ENCODE results near the gene KSR1. TPM values are rescaled to one million over a fixed set of nuclear protein-coding genes. Genes with fewer than 3 reads are reported as not detected.
A peak's percentile ranks its signal among the peaks of the same experiment; 100 is the strongest.

Gene KSR1
- total and polyA plus RNA-seq, 2 of the 4 experiments (the other 2 are of a cell fraction): 12.5 to 21.9 TPM

DNA sequence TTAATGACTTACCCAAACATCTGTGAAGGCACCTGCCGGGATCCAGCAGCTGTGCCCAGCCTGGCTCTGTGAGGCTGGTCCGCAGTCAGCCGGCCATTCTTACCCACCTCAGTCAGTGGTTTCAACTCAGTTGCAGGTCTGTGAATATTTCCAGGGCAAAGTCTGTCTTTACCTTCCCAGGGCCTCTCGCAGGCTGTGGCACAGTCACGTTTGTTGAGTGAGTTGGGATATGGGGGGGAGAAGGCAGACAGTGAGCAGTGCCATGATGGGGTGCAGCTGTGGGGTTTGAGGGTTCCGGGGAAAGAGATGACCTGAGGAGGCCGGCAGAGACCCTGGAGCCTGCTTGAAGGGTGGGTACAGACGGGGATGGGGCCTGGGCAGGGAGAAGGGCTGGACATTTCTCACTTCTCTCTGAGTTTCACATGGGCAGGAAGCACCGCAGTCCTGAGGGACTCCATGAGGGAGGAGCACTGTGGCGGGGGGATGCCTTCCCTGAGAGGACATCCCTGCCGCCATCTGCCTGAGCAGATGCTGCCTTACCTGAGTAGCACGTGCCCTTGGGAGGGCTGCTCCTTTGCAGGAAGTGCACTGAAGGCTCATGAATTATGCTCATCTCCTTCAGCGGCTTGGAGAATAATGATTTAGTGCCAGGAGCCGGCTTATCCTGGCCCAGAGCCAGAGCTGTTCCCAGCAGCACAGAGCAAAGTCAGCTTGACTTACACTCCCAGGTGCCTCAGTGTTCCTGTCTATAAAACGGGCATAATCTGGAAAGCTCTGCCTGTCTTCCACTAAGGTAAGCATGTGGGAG, 48.1 kb downstream of the KSR1 start:
- no peaks in the 10 kb centered on the region for H3K27me3 ChIP-seq (ENCODE audit: control insufficient read depth, insufficient read depth, low read length)
- peak overlapping the region; percentile 83 for H2AK5ac ChIP-seq (ENCODE audit: low read depth, low read length)
- H2AFZ ChIP-seq (replicated peaks; ENCODE audit: low read length, poor library complexity): no peak overlapping the region
- in situ Hi-C loops (cut with MboI; ENCODE audit: low sequenced_read_pairs): no loop called here
- dilution Hi-C loops (cut with HindIII; ENCODE audit: low sequenced_read_pairs, unreplicated experiment): no loop called here
- H3K27ac ChIP-seq (ENCODE audit: insufficient read depth, low read length): 0 out of 2 replicates have a peak overlapping the region, but pooled peaks have one; percentile 6
- peaks cover 30% of the 10 kb centered on the region for H3K4me1 ChIP-seq (ENCODE audit: control insufficient read depth, insufficient read depth, low read length)
- H2BK5ac ChIP-seq (ENCODE audit: low read depth, low read length, poor library complexity, severe bottlenecking): peak overlapping the region; percentile 1
- peaks cover 66% of the 10 kb centered on the region for H4K20me1 ChIP-seq (ENCODE audit: insufficient read depth, low read length)
- intact Hi-C loops (cut with micrococcal nuclease): loop anchor here (5.0 kb wide), 1 partner anchor 38 kb away; no protein-coding TSS in a partner anchor
- no TSS peak for BruUV-seq (replicated peaks)
- ChIA-PET CTCF (no interaction called here), POLR2A (ENCODE audit: unreplicated experiment) (no interaction called here)
- no peak for ATAC-seq (ENCODE audit: low read depth)
- 0 out of 2 replicates have a peak overlapping the region, but pooled peaks have one; percentile 35 for H3K14ac ChIP-seq (replicated peaks; ENCODE audit: low read depth, low read length)
- peak overlapping the region; percentile 62 for H2AK9ac ChIP-seq (replicated peaks; ENCODE audit: low read depth, low read length, poor library complexity)
- no peak for DNase-seq
- no peak overlapping the region for H3K9ac ChIP-seq (ENCODE audit: low read depth, low read length)
- H2BK15ac ChIP-seq (ENCODE audit: low read depth, low read length): no peak overlapping the region
- no peak overlapping the region for H4K8ac ChIP-seq (ENCODE audit: low read depth in 2 of 2, low read length in 2 of 2)
- peak overlapping the region; percentile 33; the same call in 1 of the 2 replicates for H3K18ac ChIP-seq (ENCODE audit: low read depth, low read length)
- H3K9me1 ChIP-seq (ENCODE audit: insufficient read depth, low read length): peaks cover 36% of the 10 kb centered on the region
- H3K23ac ChIP-seq (ENCODE audit: low read depth, low read length): no peak overlapping the region
- peaks cover 45 to 85% of the 10 kb centered on the region in 2 experiments for H3K79me1 ChIP-seq (ENCODE audit: low read depth in 1 of 2, low read length in 2 of 2)
- H4K91ac ChIP-seq (ENCODE audit: insufficient read depth, low read depth, low read length): peak overlapping the region; percentile 6; the same call in 1 of the 2 replicates
- no peaks in the 10 kb centered on the region for H3K9me3 ChIP-seq (ENCODE audit: control insufficient read depth, insufficient read depth, low read length)
- WGBS, 2 experiments (ENCODE audit: extremely low coverage in 2 of 2, insufficient read length in 1 of 2): 80% methylated on average over 10 of the region's 15 CpGs; no CpG with 5 or more reads in 1 of the 2 experiments
- H3K36me3 ChIP-seq (ENCODE audit: control insufficient read depth, insufficient read depth, low read length): peaks cover 6% of the 10 kb centered on the region; the same call in 1 of the 2 replicates
- H4K5ac ChIP-seq (ENCODE audit: low read depth, low read length): peak overlapping the region; percentile 4; the same call in 1 of the 2 replicates
- no peak overlapping the region for H3K4me3 ChIP-seq (ENCODE audit: insufficient read depth, low read depth, low read length)
- peak overlapping the region; percentile 62; the same call in 1 of the 2 replicates for H3K4ac ChIP-seq (ENCODE audit: low read depth, low read length)
- H3K56ac ChIP-seq (ENCODE audit: extremely low read depth, insufficient read depth, low read length): no peak overlapping the region
- 0 out of 2 replicates have a peak overlapping the region, but pooled peaks have one; percentile 22 for H2BK20ac ChIP-seq (ENCODE audit: low read depth, low read length)
- H3K4me2 ChIP-seq (ENCODE audit: low read depth, low read length): no peak overlapping the region
- no peak overlapping the region; the same call in 1 of the 2 replicates for H2BK120ac ChIP-seq (ENCODE audit: low read depth, low read length)
- TF ChIP-seq, protein P1, sequence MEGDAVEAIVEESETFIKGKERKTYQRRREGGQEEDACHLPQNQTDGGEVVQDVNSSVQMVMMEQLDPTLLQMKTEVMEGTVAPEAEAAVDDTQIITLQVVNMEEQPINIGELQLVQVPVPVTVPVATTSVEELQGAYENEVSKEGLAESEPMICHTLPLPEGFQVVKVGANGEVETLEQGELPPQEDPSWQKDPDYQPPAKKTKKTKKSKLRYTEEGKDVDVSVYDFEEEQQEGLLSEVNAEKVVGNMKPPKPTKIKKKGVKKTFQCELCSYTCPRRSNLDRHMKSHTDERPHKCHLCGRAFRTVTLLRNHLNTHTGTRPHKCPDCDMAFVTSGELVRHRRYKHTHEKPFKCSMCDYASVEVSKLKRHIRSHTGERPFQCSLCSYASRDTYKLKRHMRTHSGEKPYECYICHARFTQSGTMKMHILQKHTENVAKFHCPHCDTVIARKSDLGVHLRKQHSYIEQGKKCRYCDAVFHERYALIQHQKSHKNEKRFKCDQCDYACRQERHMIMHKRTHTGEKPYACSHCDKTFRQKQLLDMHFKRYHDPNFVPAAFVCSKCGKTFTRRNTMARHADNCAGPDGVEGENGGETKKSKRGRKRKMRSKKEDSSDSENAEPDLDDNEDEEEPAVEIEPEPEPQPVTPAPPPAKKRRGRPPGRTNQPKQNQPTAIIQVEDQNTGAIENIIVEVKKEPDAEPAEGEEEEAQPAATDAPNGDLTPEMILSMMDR (conservative IDR thresholded peaks at IDR 0.05; ENCODE audit: low read depth, low read length): no peak
- TF ChIP-seq MXI1 (IDR thresholded peaks at IDR 0.05; ENCODE audit: borderline replicate concordance, low read depth, low read length) (no peak), FOS (IDR thresholded peaks at IDR 0.05; ENCODE audit: low read depth, low read length) (no peak), CEBPB (IDR thresholded peaks at IDR 0.05; ENCODE audit: low read depth, low read length) (no peak), SMC3 (IDR thresholded peaks at IDR 0.05; ENCODE audit: low read depth, low read length) (no peak), MAFK (IDR thresholded peaks at IDR 0.05; ENCODE audit: low read depth, low read length) (no peak), NFE2L2 (IDR thresholded peaks at IDR 0.05; ENCODE audit: low read depth, low read length) (no peak), POLR2A (IDR thresholded peaks at IDR 0.05; ENCODE audit: low read depth, low read length) (no peak), CHD1 (IDR thresholded peaks at IDR 0.05; ENCODE audit: low read depth, low read length) (no peak), RCOR1 (IDR thresholded peaks at IDR 0.05; ENCODE audit: insufficient replicate concordance, low read length) (no peak), MAZ (IDR thresholded peaks at IDR 0.05; ENCODE audit: borderline replicate concordance, low read depth, low read length) (no peak), RAD21 (IDR thresholded peaks at IDR 0.05; ENCODE audit: low read length) (no peak), RFX5 (IDR thresholded peaks at IDR 0.05; ENCODE audit: low read depth, low read length) (no peak), BHLHE40 (IDR thresholded peaks at IDR 0.05; ENCODE audit: low read depth, low read length) (no peak)
- TF ChIP-seq, protein P2, sequence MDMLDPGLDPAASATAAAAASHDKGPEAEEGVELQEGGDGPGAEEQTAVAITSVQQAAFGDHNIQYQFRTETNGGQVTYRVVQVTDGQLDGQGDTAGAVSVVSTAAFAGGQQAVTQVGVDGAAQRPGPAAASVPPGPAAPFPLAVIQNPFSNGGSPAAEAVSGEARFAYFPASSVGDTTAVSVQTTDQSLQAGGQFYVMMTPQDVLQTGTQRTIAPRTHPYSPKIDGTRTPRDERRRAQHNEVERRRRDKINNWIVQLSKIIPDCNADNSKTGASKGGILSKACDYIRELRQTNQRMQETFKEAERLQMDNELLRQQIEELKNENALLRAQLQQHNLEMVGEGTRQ (IDR thresholded peaks at IDR 0.05; ENCODE audit: low read depth, low read length): no peak
